Transverse colon (tissue), 3 donors: ENCODE data around the gene AQP7.
"Not testable (repeated sequence)": the region's sequence is repeated elsewhere in the genome, so short reads cannot be mapped to it uniquely, and the experiment has no call there.

Experiments used
- CTCF ChIP-seq, 5 experiments: fragments of 200-600 bp in 3 of 5; fragments of 450-650 bp in 2 of 5; sonication (generic) in 3 of 5; IDR thresholded peaks; 1 replicate in 2 of 5; 2 replicates in 3 of 5; pipeline ENCODE4 v1.5.1; 2016 to 2017; ENCODE audit warnings: antibody characterized with exemption in 5 of 5, inconsistent platforms in 3 of 5, mild to moderate bottlenecking in 2 of 5, moderate library complexity in 1 of 5
- POLR2A ChIP-seq: fragments of 450-650 bp; IDR thresholded peaks from one replicate; pipeline ENCODE4 v1.6.1; 2016; ENCODE audit warnings: antibody characterized with exemption, mild to moderate bottlenecking, moderate library complexity

GRCh38 chr9:33385536-33385935 lies 16.8 kb downstream of the AQP7 start:
- not testable (repeated sequence) for TF ChIP-seq CTCF (IDR thresholded peaks at IDR 0.05); POLR2A
